ENCODE data around the gene SLC17A3.

The SLC17A3 gene

GRCh38 chr6:25874118-25874517, at the start of gene SLC17A3:
Gene SLC17A3 (minus strand): TSS chr6:25874243. CDS start chr6:25868387, 5,856 bp downstream.
- DNase-seq (ENCODE audit: low read depth), result no peak
- no peak within 1 kb of the TSS for H3K4me3 ChIP-seq (ENCODE audit: low read depth, low read length)
- TF ChIP-seq, protein P1, sequence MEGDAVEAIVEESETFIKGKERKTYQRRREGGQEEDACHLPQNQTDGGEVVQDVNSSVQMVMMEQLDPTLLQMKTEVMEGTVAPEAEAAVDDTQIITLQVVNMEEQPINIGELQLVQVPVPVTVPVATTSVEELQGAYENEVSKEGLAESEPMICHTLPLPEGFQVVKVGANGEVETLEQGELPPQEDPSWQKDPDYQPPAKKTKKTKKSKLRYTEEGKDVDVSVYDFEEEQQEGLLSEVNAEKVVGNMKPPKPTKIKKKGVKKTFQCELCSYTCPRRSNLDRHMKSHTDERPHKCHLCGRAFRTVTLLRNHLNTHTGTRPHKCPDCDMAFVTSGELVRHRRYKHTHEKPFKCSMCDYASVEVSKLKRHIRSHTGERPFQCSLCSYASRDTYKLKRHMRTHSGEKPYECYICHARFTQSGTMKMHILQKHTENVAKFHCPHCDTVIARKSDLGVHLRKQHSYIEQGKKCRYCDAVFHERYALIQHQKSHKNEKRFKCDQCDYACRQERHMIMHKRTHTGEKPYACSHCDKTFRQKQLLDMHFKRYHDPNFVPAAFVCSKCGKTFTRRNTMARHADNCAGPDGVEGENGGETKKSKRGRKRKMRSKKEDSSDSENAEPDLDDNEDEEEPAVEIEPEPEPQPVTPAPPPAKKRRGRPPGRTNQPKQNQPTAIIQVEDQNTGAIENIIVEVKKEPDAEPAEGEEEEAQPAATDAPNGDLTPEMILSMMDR (conservative IDR thresholded peaks at IDR 0.05; ENCODE audit: low read depth, low read length), result no peak

DNA sequence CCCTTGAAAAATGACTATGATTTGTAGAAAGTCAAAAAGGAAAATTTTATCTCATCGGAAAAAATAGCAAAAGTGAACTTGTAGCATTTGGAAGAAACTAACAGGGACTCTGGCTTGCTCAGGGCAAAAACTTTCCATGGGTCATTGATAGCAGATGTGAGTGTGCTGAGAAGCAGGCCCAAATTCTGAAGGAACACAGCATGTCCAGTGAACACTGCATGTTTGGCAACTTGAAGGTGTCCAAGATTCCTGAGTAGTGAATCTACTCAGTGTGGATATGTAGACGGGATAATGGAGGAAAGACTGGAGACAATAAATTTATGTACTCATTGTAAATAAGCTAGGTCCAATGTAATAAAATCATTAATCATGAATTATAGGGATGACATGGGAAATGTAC, 48.3 kb upstream of the SLC17A3 start:
- no peak for DNase-seq (ENCODE audit: low read depth)
- TF ChIP-seq, protein P1 (conservative IDR thresholded peaks at IDR 0.05; ENCODE audit: low read depth, low read length), result no peak
- no peak overlapping the region for H3K4me3 ChIP-seq (ENCODE audit: low read depth, low read length)

DNA sequence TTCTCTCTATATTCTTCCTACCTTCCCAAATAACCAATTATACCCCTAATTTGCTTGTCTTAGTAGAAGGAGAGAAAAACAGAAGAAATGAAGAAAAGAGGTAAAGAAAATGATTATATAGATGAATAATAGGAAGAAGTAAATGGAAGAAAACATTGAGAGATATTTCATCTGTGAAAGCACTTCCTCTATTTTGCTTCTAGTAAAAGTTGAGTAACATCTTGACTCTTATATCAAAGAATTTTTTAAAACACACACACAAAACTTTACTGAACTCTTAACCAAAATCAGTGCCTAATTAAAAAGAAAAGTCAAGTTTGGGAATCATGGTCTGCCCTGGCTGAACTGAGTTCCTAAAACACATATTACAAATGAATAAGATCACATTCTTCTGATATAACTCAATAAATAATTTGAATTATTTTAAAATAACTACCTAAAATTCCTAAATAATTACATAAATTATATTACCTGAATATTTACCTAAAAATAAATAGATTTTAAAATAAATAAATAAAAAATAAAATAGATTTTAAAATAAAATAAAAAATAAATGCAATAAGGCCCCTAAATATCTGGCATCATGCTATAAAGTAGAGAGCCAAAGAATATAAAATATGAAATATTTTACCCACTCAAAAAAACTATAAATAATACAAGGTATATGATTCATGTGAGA, 47.6 kb upstream of the SLC17A3 start:
- DNase-seq (ENCODE audit: low read depth), result no peak
- no peak overlapping the region for H3K4me3 ChIP-seq (ENCODE audit: low read depth, low read length)
- TF ChIP-seq, protein P1 (conservative IDR thresholded peaks at IDR 0.05; ENCODE audit: low read depth, low read length), result no peak

GRCh38 chr6:25919657-25920056, 45.6 kb upstream of the SLC17A3 start:
- no peak overlapping the region for H3K4me3 ChIP-seq (ENCODE audit: low read depth, low read length)
- no peak for DNase-seq (ENCODE audit: low read depth)
- TF ChIP-seq, protein P1 (conservative IDR thresholded peaks at IDR 0.05; ENCODE audit: low read depth, low read length), result no peak

GRCh38 chr6:25918083-25918683, 44.1 kb upstream of the SLC17A3 start:
- no peak for DNase-seq (ENCODE audit: low read depth)
- TF ChIP-seq, protein P1 (conservative IDR thresholded peaks at IDR 0.05; ENCODE audit: low read depth, low read length), result no peak
- no peak overlapping the region for H3K4me3 ChIP-seq (ENCODE audit: low read depth, low read length)

DNA sequence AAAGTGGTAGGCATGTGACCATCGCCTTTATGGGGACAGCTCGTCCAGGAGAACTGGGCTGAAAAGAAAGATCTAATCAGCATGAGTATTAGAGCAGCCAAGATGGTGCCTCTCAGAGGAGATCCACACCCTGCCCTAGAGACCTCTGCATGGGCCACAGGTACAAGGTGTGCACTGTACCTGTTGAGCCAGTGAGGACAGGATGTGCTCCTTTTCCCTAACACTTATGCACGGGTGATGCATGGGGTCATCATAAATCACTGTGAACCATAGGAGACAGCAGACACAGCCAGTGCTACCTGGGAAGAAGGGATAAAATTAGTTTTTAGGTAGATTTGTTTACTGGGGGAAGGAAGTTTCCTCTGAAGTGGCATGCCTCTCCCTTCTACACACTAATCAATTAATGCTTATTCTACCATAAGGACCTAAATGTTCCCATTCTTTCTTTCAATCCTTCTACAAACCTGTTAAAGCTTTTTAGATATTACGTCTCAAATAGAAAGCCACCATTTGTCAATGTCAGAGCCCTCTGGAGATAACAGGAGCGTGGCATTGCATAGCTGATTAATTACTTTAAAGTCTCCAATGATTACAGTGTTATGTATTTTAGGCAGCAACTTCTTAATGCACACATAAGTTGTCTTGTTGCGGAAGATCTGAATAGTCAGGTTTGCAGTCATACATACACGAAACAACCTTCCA, 42.9 kb upstream of the SLC17A3 start:
- TF ChIP-seq, protein P1 (conservative IDR thresholded peaks at IDR 0.05; ENCODE audit: low read depth, low read length), result no peak
- no peak overlapping the region for H3K4me3 ChIP-seq (ENCODE audit: low read depth, low read length)
- DNase-seq (ENCODE audit: low read depth), result no peak

Measured in choroid plexus epithelial cell (primary cell).